ENCODE results near the gene ZMIZ1. TPM values are rescaled to one million over a fixed set of nuclear protein-coding genes. Genes with fewer than 3 reads are reported as not detected.

Gene ZMIZ1
- total RNA-seq, 1 donor, result 23.3 TPM

GRCh38 chr10:79346388-79347225 lies 277.8 kb downstream of the ZMIZ1 start:
- H3K4me3 ChIP-seq (ENCODE audit: low read depth, low read length), result no peak overlapping the region
- DNase-seq (ENCODE audit: low read depth), result no peak
- TF ChIP-seq CTCF (IDR thresholded peaks at IDR 0.05; ENCODE audit: insufficient read depth, low read depth, low read length), result no peak

GRCh38 chr10:79347226-79347893 lies 278.6 kb downstream of the ZMIZ1 start, which contains the start of gene PPIF:
PPIF (plus strand) TSS chr10:79347469; CDS start chr10:79347549, 80 bp downstream.
- peak; percentile 91 for TF ChIP-seq CTCF (IDR thresholded peaks at IDR 0.05; ENCODE audit: insufficient read depth, low read depth, low read length)
- peak; percentile 93 for DNase-seq (ENCODE audit: low read depth)

GRCh38 chr10:79347894-79348639 lies 279.3 kb downstream of the ZMIZ1 start:
- H3K4me3 ChIP-seq (ENCODE audit: low read depth, low read length), result peak overlapping the region; percentile 66
- peak; percentile 82 for DNase-seq (ENCODE audit: low read depth)
- no peak for TF ChIP-seq CTCF (IDR thresholded peaks at IDR 0.05; ENCODE audit: insufficient read depth, low read depth, low read length)

More at GRCh38 chr10:79347226-79347893, 278.6 kb downstream of the ZMIZ1 start, which contains the start of gene PPIF:
- H3K4me3 ChIP-seq (ENCODE audit: low read depth, low read length), result peak within 1 kb of the TSS; percentile 66

- peak overlapping the region; percentile 66 for H3K4me3 ChIP-seq (ENCODE audit: low read depth, low read length)
- no peak for DNase-seq (ENCODE audit: low read depth)
- no peak for TF ChIP-seq CTCF (IDR thresholded peaks at IDR 0.05; ENCODE audit: insufficient read depth, low read depth, low read length)
Measured at GRCh38 chr10:79348640-79348988, 279.8 kb downstream of the ZMIZ1 start.

- no peak for TF ChIP-seq CTCF (IDR thresholded peaks at IDR 0.05; ENCODE audit: insufficient read depth, low read depth, low read length)
- DNase-seq (ENCODE audit: low read depth), result no peak
- peak overlapping the region; percentile 66 for H3K4me3 ChIP-seq (ENCODE audit: low read depth, low read length)
Measured at GRCh38 chr10:79349072-79349491, 280.3 kb downstream of the ZMIZ1 start.

- no peak for TF ChIP-seq CTCF (IDR thresholded peaks at IDR 0.05; ENCODE audit: insufficient read depth, low read depth, low read length)
- no peak overlapping the region for H3K4me3 ChIP-seq (ENCODE audit: low read depth, low read length)
- DNase-seq (ENCODE audit: low read depth), result no peak
Measured at GRCh38 chr10:79349766-79350406, 281.1 kb downstream of the ZMIZ1 start.
